ENCODE measurements around the gene SFTPD. TPM values are rescaled to one million over a fixed set of nuclear protein-coding genes. Genes with fewer than 3 reads are reported as not detected.

Gene SFTPD
- not detected in 2 replicates for total RNA-seq

DNA sequence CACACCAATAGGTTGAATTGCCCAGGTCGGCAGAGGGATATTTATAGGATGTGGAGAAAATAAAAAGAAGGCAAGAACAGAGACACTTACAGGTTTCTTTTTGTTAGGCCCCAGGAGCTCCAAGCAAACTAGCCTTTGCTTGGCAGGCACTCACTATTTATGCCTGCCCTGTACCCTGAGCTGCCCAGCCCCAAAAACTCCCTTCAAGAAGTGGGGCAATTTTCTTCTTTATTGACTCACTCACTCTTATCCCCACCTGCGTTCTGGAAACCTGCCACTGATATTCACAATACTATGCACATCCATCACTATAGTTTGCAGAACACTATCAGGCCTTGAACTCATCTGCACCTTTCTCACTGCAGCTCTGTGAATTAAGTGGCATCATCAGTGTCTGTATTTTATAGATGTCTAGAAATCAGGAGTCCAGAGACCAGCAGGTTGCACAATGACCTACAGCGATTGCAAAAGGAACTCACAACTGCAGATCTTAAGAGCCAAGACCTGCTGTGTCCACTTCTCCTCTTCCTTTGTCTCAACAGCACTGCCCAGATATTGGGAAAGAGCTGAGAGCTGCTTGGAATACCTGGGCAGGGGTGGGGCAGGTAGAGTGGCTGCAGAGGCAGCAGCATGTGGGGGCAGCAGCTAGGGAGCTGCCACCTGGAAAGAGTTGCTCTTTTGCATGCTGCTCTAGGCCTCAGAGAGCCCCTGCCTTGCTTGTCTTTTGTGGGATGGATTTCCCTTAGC, at the start of gene SFTPD:
Gene SFTPD, minus strand, starts transcription at position 130 of the 747 bp plus-strand sequence. CDS start 2,446 bp downstream, outside the sequence.

Other genes with a start within 250 kb of the SFTPD start
- gene NUTM2B, start 245.9 kb downstream of the SFTPD start, total RNA-seq, result 0.22 and 0.37 TPM in 2 replicates
- not detected in 2 replicates for gene NUTM2E, start 122.4 kb downstream of the SFTPD start, total RNA-seq
- gene TMEM254, start 129.6 kb upstream of the SFTPD start, total RNA-seq, result 4.7 and 5.0 TPM in 2 replicates
- gene PLAC9, start 183.6 kb upstream of the SFTPD start, total RNA-seq, result 1.9 and 6.9 TPM in 2 replicates

Measured in uterine smooth muscle cell (primary cell).